HCT116 (cell line): ENCODE data around the gene SHKBP1. TPM values are rescaled to one million over a fixed set of nuclear protein-coding genes. Genes with fewer than 3 reads are reported as not detected.
A peak's percentile ranks its signal among the peaks of the same experiment; 100 is the strongest.

Experiments used
- ATAC-seq: fragments of 200-7000 bp; cut with Tn5 transposase; 2 replicates; pipeline ENCODE4 v1.9.1; 2020; ENCODE audit warnings: mild to moderate bottlenecking, moderate library complexity
- BruUV-seq: library from RNA; stranded (reverse); fragments of 400-500 nt; replicated peaks from 2 replicates; lab custom pipeline; 2021; lab: Mats Ljungman, UMichigan
- CTCF ChIA-PET: fragments of 300-600 bp; sonication (Branson Sonifier 250); formaldehyde crosslinking; loops from one replicate; lab custom pipeline; 2021; ENCODE audit warnings: antibody characterized with exemption; lab: Charles Lee
- POLR2A ChIA-PET: fragments of 300-600, 350-600 bp; sonication (Branson Sonifier 250); formaldehyde crosslinking; loops from one replicate; lab custom pipeline; 2021; ENCODE audit warnings: antibody characterized with exemption; lab: Charles Lee
- RAD21 ChIA-PET, 2 experiments: fragments of 300-600 bp; sonication (Branson Sonifier 250); formaldehyde crosslinking; loops; one replicate each; lab custom pipeline; 2023; ENCODE audit warnings: low total read pairs in 2 of 2; ENCODE audit not compliant: uncharacterized antibody in 2 of 2, unreplicated experiment in 2 of 2, low non-redundant PET in 1 of 2; lab: Charles Lee
- DNase-seq: peaks from one replicate; pipeline ENCODE4 v3.0.0-alpha.2; 2010; ENCODE audit warnings: low read depth, low spot score
- H2AFZ ChIP-seq: fragments of 200-600 bp; shearing (Covaris generic), sonication (generic); 2 replicates; pipeline ENCODE4 v1.6.1; 2017; ENCODE audit warnings: low read depth, mixed run types, mixed read lengths, antibody characterized with exemption, low read length; ENCODE audit not compliant: poor library complexity, severe bottlenecking
- H3K27ac ChIP-seq: 2 replicates; pipeline ENCODE4 v1.5.1; 2012; ENCODE audit warnings: low read depth, low read length
- H3K27me3 ChIP-seq: fragments of 200-600 bp; sonication (generic); 2 replicates; pipeline ENCODE4 v1.6.1; 2016; ENCODE audit warnings: mixed run types, low read length, mixed read lengths; ENCODE audit not compliant: insufficient read depth
- H3K36me3 ChIP-seq, 2 experiments: fragments of 200-500 bp in 1 of 2; fragments of 200-600 bp in 1 of 2; sonication (Bioruptor generic) in 1 of 2; sonication (generic) in 1 of 2; 2 replicates each; pipeline versions ENCODE4 v1.5.1 to v1.6.1; 2014 to 2016; ENCODE audit warnings: low read length in 2 of 2, inconsistent platforms in 1 of 2, mixed read lengths in 1 of 2, mixed run types in 1 of 2; ENCODE audit not compliant: insufficient read depth in 2 of 2, control insufficient read depth in 1 of 2
- H3K4me1 ChIP-seq, 2 experiments: fragments of 200-600 bp in 1 of 2; sonication (generic) in 1 of 2; 2 replicates each; pipeline versions ENCODE4 v1.5.1 to v1.6.1; 2012 to 2017; ENCODE audit warnings: low read length in 2 of 2, inconsistent platforms in 1 of 2, mild to moderate bottlenecking in 1 of 2, mixed read lengths in 1 of 2, mixed run types in 1 of 2, moderate library complexity in 1 of 2; ENCODE audit not compliant: insufficient read depth in 2 of 2, control insufficient read depth in 1 of 2
- H3K4me2 ChIP-seq: fragments of 200-600 bp; sonication (generic); 2 replicates; pipeline ENCODE4 v1.6.1; 2017; ENCODE audit warnings: mixed run types, low read length, mixed read lengths
- H3K4me3 ChIP-seq, 2 experiments: fragments of 200-600 bp in 1 of 2; sonication (generic) in 1 of 2; replicated peaks in 1 of 2; 2 replicates each; pipeline ENCODE4 v1.5.1; 2011 to 2016; ENCODE audit warnings: low read length in 2 of 2, control low read depth in 1 of 2, low read depth in 1 of 2, mild to moderate bottlenecking in 1 of 2, mixed read lengths in 1 of 2, mixed run types in 1 of 2
- H3K79me2 ChIP-seq: fragments of 200-600 bp; sonication (generic); 2 replicates; pipeline ENCODE4 v1.6.1; 2017; ENCODE audit warnings: mild to moderate bottlenecking, mixed run types, low read length, moderate library complexity, mixed read lengths; ENCODE audit not compliant: insufficient read depth
- H3K9ac ChIP-seq: fragments of 200-600 bp; sonication (generic); 2 replicates; pipeline ENCODE4 v1.6.1; 2016; ENCODE audit warnings: low read length, mixed read lengths
- H3K9me2 ChIP-seq: fragments of 200-600 bp; sonication (generic), shearing (Covaris generic); 2 replicates; pipeline ENCODE4 v1.6.1; 2017; ENCODE audit warnings: mixed run types, mild to moderate bottlenecking, moderate library complexity; ENCODE audit not compliant: insufficient read depth
- H3K9me3 ChIP-seq, 2 experiments: fragments of 200-500 bp in 1 of 2; fragments of 200-600 bp in 1 of 2; sonication (Bioruptor generic) in 1 of 2; sonication (generic) in 1 of 2; 2 replicates each; pipeline ENCODE4 v1.6.1; 2014 to 2017; ENCODE audit warnings: low read length in 2 of 2, mixed read lengths in 2 of 2, inconsistent platforms in 1 of 2, low read depth in 1 of 2, mild to moderate bottlenecking in 1 of 2, mixed run types in 1 of 2, moderate library complexity in 1 of 2; ENCODE audit not compliant: control insufficient read depth in 1 of 2, insufficient read depth in 1 of 2
- H4K20me1 ChIP-seq: fragments of 200-600 bp; sonication (generic), shearing (Covaris generic); 2 replicates; pipeline ENCODE4 v1.6.1; 2017; ENCODE audit warnings: mixed run types, mild to moderate bottlenecking, moderate library complexity; ENCODE audit not compliant: insufficient read depth
- CTCF ChIP-seq, 3 experiments: fragments of 200-600 bp in 1 of 3; sonication (generic) in 1 of 3; IDR thresholded peaks in 2 of 3; conservative IDR thresholded peaks in 1 of 3; 2 replicates each; pipeline ENCODE4 v1.5.1; 2012 to 2017; ENCODE audit warnings: low read depth in 2 of 3, low read length in 2 of 3, antibody characterized with exemption in 1 of 3, borderline replicate concordance in 1 of 3, control low read depth in 1 of 3, mild to moderate bottlenecking in 1 of 3, mixed read lengths in 1 of 3, mixed run types in 1 of 3, moderate library complexity in 1 of 3; ENCODE audit not compliant: insufficient read depth in 1 of 3
- EGR1 ChIP-seq: IDR thresholded peaks from 2 replicates; pipeline ENCODE4 v1.6.1; 2012; ENCODE audit warnings: low read depth
- EZH2phosphoT487 ChIP-seq: fragments of 200-600 bp; IDR thresholded peaks from 2 replicates; pipeline ENCODE4 v1.6.1; 2018; ENCODE audit warnings: antibody characterized with exemption, borderline replicate concordance
- POLR2AphosphoS5 ChIP-seq: IDR thresholded peaks from 2 replicates; pipeline ENCODE4 v1.6.1; 2011; ENCODE audit warnings: mild to moderate bottlenecking, low read depth, low read length, moderate library complexity
- RAD21 ChIP-seq: IDR thresholded peaks from 2 replicates; pipeline ENCODE4 v1.6.1; 2012; ENCODE audit warnings: low read depth, mild to moderate bottlenecking
- SP1 ChIP-seq: IDR thresholded peaks from 2 replicates; pipeline ENCODE4 v1.6.1; 2012; ENCODE audit warnings: low read depth
- TCF7L2 ChIP-seq: IDR thresholded peaks from 2 replicates; pipeline ENCODE4 v1.7.0; 2011; ENCODE audit warnings: borderline replicate concordance, inconsistent platforms; ENCODE audit not compliant: insufficient read depth, insufficient read length; ENCODE audit errors: extremely low read depth
- ZBTB33 ChIP-seq: IDR thresholded peaks from 2 replicates; pipeline ENCODE4 v1.6.1; 2011; ENCODE audit warnings: mild to moderate bottlenecking, low read length, moderate library complexity; ENCODE audit not compliant: insufficient replicate concordance; ENCODE audit errors: extremely low read depth
- ZNF274 ChIP-seq: fragments of 200-500 bp; sonication (Bioruptor generic); IDR thresholded peaks from 2 replicates; pipeline ENCODE4 v1.6.1; 2014; ENCODE audit warnings: mild to moderate bottlenecking, low read depth, low read length, inconsistent platforms
- intact Hi-C: fragments of 100-400 bp; cut with micrococcal nuclease; formaldehyde crosslinking; loops from 2 replicates; pipeline ENCODE4 v1.10.0; 2022
- total RNA-seq: library from RNA; stranded (reverse); gene quantifications from one replicate; pipeline ENCODE4 v1.2.1, GENCODE V29; 2021; ENCODE audit not compliant: unreplicated experiment
- TF ChIP-seq, protein P1 (sequence below): IDR thresholded peaks from 2 replicates; pipeline ENCODE4 v1.6.1; 2012

Gene SHKBP1
- total RNA-seq, 1 experiment from 2014 or later = 97.4 TPM

DNA sequence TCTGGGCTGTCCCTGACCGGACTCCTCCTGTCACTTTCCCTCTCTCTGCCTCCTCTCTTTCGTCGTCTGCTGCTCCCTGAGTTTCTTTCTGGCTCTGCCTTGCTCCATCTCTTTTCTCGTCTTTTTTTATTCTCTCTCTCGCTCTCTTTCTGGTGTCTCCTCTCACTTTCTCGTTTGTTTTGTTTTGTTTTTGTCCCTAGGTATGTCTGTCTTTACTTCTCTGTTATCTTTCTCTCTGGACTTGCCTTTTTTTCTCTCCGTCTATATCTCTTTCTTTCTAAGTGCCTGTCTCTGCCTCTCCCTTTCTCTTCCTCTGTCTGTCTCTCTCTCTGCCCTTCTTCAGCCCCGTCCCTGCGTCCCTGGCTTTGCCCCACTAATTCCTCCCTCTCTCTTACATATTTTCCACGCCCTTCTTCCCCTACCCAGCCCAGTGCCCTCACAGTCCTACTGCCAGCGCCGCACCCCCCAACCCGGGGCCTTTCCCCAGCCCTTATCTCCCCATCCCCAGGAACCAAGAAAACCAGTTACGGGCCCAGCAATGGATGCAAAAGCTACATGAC lies 48.1 kb upstream of the SHKBP1 start (continued):
- no peak for TF ChIP-seq ZNF274
- TF ChIP-seq, protein P1, sequence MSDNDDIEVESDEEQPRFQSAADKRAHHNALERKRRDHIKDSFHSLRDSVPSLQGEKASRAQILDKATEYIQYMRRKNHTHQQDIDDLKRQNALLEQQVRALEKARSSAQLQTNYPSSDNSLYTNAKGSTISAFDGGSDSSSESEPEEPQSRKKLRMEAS = no peak
- TF ChIP-seq, all 23 proteins: peak for 0

- CTCF ChIA-PET = no interaction called here
- peak overlapping the region; percentile 22 for H3K9ac ChIP-seq
- H3K36me3 ChIP-seq = peaks cover 0 to 4% of the 10 kb centered on the region in 2 experiments; a peak in 1 of 4 replicates
- H3K9me2 ChIP-seq = no peaks in the 10 kb centered on the region
- intact Hi-C loops = loop anchor here (10.0 kb wide), 2 partner anchors 225 to 385 kb away; no protein-coding TSS in a partner anchor
- peak overlapping the region; percentile 27 to 30 for H3K4me3 ChIP-seq
- H3K79me2 ChIP-seq = no peaks in the 10 kb centered on the region
- peak overlapping the region; percentile 2 for H2AFZ ChIP-seq
- no peaks in the 10 kb centered on the region for H3K27me3 ChIP-seq
- no peak for TF ChIP-seq TCF7L2
- TF ChIP-seq ZBTB33 = no peak
- peak; percentile 100 for TF ChIP-seq EGR1
- TF ChIP-seq CTCF (IDR thresholded peaks at IDR 0.05 in 2 of 3, conservative IDR thresholded peaks at IDR 0.05 in 1 of 3; ENCODE audit: borderline replicate concordance in 1 of 3, insufficient read depth in 1 of 3, low read depth in 2 of 3, low read length in 2 of 3) = peak; percentile 81 to 91 (median 86)
- 0 out of 2 replicates have a peak, but pooled peaks have one; percentile 27 for TF ChIP-seq POLR2AphosphoS5
- no peak for TF ChIP-seq EZH2phosphoT487
- TF ChIP-seq RAD21 = peak; percentile 51
- TF ChIP-seq, protein P1 = no peak
- TF ChIP-seq SP1 = no peak
- TF ChIP-seq, all 23 proteins: peak for 4
- ATAC-seq (peak; percentile 76), DNase-seq (peak; percentile 78)
- no TSS peak for BruUV-seq
- H4K20me1 ChIP-seq = no peaks in the 10 kb centered on the region
- H3K4me1 ChIP-seq = peaks cover 22 to 29% of the 10 kb centered on the region in 2 experiments
- POLR2A ChIA-PET = no interaction called here
- H3K9me3 ChIP-seq = peaks cover 0 to 5% of the 10 kb centered on the region in 2 experiments; a peak in 2 of 4 replicates
- H3K4me2 ChIP-seq = peak overlapping the region; percentile 69
- H3K27ac ChIP-seq = peak overlapping the region; percentile 54
- RAD21 ChIA-PET = no interaction called here
Observed at GRCh38 chr19:40529093-40529954, 47.3 kb upstream of the SHKBP1 start.
